GM19372 (cell line): ENCODE measurements around the gene CPNE5.

Experiments used
- ATAC-seq: cut with Tn5 transposase; IDR thresholded peaks from one replicate; pipeline ENCODE4 v1.9.1; 2021; ENCODE audit warnings: mild to moderate bottlenecking, low read depth, moderate library complexity; ENCODE audit not compliant: unreplicated experiment

Gene CPNE5

DNA sequence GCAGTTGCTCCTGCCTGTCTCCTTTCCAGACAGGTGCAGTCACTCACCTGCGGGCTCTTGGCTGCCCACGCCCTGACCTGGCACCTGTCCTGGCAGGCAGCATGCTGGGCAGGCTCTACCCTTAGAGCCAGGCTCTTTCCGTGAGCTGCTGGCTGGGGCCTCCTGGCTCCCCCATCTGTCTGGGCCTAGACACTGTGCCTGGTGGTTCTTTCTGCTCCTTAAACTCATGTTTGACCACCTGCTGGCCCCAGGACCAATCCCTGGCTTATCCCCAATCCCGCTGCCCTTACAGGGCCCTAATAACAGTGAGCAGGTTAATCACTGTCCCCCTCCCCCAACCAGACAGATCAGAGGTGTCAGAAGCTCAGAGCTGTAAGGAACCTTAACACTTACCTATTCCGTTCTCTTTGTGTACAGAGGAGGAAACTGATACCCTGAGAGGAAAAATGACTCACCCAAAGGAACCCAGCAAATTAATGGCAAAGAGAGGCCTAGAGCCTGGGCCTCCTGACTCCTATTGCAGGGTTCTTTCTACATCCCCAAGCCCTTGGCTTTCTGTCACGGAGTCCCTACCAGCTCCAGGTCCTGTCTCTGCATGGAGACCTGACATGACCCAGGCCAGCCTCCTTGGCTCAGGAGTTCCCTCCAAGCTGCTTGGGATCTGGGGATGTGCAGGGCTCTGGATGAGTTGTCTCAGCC is 86.9 kb downstream of the CPNE5 start:
- no peak for ATAC-seq

DNA sequence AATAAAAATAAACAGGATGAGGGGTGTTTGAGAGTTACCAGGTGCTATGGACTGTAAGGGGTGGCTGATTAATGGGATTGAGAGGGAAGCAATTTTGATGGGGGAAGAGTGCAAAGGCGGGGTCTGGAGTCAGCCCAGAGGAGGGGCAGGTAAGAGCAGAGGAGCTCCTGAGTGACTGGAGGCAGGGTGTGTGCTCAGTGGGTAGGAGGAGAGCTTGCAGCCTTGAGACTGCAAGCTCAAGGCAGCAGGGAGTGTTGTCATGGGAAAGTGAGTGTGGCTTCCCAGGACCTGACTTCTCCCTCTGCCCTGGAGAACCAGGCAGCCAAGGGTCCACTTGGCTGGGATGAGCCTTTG is 87.4 kb downstream of the CPNE5 start:
- no peak for ATAC-seq

DNA sequence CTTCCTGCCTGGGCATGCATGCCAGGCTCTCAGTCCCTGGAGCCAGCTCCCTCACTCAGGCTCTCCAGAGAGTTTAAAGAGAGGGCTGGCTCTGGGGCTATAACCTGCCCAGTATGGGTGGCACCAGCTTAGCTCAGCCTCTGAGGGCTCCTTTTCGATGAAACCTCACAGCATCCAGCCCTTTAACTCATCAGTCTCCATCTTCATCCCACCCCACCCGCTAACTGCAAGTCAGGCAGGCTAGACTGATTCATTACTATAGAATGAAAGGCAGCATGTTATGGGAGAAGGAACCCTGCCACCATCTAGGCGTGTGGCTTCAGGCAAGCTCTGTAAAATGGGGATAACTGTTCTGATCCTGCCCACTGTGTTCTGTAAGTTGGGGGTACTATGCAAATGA is 88.2 kb downstream of the CPNE5 start:
- ATAC-seq = no peak

DNA sequence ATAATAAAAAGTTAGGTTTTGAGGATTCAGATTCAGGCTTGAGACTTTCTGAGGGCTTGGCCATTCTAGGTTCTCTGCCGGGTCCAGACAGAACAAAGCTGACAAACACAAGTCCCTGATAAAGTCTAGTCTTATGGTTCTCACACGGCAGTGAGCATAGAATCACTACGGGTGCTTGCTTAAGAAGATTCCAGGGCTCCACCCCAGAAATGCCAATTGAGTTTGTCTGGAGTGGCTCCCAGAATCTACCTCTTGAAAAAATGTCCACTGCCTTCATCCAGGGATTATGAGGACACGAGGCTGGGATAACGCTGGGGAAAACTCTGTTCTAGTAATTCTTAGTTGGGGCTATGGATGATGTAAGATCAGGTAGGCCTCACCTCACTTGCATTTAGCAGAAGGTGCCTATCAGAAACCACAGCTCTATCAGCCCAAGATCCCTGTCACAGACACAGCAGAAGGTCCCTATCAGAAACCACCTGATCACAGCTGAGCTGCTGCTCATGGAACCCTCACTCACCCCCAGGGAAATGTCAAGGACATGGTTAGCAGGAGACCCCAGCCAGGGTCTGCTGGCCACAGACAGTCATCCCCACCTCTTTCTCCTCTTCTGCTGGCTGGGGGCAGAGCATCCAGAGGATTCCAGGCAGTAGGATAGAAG is 89.3 kb downstream of the CPNE5 start:
- ATAC-seq = no peak

DNA sequence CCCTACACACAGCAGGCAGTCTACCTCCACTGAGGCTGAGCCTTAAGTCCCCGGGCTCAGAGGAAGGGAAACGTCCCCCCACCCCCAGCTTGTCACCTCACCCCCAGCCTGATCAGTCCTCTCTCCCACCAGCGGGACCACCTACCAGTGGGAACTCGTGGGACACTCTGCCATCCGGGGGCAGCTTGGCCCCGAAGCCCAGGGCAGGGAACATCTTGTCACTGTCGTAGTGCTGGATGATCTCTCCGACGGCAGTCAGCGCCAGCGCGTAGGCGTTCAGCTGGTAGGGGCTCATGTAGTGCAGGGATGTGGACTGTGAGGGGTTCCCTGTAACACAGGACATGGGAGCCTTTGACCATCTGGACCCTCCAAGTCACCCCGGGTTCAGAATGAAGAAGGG is 93.0 kb downstream of the CPNE5 start:
- ATAC-seq = no peak

DNA sequence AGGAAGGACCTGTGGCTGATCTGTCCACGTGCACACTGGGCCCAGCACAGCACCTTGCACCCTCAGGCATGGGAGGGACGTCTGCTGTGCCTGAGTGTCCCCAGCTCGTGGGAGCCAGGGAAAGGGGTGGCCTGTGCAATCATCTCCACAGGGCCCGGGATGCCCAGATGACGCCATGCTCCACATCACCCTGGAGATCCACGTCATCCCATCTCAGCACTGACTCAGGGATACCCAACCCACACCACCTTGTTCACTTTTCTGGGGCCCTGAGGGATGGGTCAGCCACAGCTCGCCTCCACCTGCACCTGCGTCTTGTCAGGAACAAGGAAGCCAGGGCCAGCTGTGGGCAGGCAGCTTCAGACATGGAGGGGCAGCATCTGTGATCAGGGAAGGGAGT is 93.4 kb downstream of the CPNE5 start:
- no peak for ATAC-seq

DNA sequence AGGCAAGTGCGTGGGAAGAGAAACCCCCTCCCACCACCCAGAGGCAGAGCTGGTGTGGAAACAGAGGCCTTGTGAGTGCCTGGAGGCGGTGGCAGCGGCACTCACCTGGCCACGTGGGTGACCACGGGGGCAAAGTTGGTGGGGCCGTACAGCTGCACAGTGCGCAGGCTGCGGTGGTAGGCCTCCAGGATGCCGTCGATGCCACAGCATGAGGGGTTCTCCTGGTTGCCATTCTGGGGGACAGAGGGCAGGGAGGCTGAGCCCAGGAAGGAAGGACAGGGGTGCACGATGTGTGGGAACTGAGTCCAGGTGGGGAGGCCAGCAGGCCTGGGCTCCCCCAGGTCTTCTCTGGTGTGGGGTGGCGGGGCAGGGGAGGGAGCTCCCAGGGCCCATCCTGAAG is 94.0 kb downstream of the CPNE5 start:
- no peak for ATAC-seq

DNA sequence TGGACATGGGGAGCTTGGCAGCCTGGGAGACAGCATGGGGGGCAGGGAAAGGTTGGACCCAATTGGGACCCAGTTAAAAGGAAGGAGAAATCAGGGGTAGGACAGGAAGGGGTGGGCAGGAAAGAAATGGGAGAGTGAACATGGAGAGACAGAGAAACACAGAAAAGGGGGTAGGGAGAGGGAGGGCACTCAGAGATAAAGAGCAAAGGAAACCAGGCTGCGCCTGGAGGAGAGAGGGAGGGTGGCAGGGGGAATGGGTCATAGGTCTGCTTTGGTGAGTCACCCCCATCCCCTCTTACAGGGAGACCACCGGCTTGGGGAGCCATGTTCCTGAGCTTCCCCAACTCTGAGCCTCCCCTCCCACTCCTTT is 95.0 kb downstream of the CPNE5 start:
- ATAC-seq = no peak

DNA sequence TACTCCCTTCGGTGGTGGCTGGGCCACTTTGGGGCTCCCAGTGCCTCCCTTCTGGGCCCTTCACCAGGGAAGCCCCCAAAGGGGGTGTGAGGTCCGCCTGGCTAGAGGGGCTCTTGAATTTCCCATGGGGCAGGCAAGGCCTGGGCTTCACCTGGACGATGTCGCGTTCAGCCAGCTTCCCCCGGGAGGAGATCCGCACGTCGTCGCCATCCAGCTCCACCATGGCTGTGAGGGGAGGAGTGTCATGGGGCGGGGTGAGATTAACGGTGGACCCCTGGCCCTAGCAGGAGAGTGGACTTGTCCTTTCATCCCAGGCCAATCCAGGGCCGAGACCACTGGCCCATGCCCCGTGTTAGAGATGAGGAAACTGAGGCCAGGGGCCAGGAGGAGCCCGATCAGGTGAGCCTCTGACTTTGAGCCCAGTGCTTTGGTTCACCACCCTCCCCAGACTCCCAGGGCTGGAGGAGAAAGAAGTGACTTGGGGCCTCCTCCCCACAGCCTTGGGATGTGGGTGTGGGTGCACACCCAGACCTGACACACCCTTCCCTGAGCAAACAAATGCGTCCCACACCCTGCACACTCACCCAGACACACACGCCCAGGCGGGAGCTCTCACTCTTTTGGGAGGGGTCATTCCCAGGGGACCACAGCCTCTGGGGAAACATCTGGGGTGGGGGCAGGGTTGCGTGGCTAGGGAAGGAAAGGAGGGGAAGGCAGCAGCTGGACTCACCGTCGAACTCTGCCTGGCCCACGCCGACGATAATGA is 95.5 kb downstream of the CPNE5 start:
- no peak for ATAC-seq

DNA sequence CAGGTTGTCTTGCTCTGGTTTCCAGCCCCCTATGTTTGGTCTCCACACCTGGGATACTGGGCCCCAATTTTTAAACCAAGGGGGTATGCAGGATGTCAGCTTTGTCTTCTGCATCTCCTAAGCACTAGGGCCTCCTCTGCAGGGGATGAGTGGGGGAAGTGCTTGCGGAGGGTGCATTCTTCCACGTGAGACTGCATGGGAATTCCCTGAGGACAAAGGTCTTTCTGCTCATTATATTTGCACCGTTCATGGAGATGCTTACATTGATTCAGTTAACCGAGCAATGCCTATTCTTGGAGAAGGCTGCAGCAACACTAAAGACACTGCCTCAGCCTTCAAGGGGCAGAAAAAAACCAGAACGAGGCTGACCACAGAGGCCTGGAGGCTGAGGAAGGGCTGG is 96.2 kb downstream of the CPNE5 start:
- ATAC-seq = no peak

DNA sequence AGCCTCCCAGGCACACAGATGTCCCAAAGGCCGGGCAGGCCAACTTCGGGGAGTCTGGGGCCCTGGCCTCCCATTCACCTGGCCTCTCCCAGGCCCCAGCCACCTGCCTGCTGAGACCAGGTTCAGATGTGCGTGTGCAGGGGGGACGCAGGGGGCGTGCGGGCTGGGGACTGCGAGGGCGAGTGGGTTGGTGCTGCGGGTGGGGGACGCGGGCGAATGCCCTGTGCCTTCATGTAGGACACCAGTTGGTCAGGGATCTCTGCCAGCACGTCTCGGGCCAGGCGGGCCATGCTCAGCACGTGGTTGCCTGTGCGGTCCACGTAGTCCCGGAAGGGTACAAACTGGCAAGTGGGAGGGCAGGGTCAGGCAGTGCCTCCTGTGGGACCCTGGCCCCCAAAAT is 97.1 kb downstream of the CPNE5 start:
- no peak for ATAC-seq

DNA sequence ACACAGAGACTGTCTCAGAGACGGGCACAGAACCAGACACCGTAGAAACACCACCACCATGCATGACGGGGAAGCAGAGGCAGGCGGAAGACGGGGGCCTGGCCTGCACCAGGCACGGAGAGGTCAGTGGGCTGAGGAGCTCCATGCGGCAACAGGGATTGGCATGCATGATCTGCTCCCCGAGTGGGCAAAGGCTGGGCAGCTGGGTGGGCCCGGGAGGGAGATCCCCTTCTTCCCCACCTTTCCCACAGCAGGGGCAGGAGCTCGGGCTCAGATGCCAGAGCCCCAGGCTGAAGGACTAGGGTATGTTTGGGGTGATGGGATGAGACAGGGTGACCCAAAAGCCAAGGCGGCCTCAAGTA is 98.4 kb downstream of the CPNE5 start:
- ATAC-seq = no peak

DNA sequence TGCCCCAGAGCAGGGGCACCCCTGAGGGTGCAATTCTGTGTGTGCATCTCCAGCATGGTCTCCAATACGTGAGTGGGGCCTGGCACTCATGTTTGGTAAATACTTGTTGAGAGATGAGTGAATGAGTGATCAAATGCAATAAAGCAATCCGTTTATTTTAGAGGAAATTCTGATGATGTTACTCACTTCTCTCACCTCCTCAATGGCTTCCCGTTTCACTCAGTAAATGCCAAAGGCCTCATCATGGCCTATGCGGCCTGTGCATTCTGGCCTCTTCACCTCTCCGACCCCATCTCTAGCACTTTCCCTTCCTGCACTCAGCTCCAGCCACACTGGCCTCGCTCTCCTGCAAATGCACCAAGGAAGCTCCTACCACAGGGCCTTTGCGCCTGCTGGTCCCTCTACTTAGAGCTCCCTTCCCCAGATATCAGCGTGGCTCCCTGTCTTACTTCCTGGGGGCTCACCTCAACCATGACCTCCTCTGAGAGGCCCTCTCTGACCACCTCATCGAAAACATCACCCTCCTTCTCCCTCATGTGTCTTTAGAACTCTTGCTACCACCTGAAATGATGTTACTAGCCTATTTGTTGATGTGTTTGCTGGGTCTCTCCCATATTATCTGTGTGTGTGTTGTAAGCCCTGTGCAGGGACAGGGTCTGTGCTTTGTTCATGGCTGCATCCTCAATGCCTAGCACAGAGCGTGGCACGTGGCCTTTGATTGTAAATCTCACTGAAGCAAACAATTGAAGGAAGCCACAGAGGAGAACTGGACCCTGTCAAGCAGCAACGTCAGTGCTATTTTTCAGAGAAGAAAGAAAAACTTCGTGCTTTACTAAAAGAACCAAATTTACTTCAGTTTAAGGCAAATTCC is 99.1 kb downstream of the CPNE5 start:
- ATAC-seq = no peak

DNA sequence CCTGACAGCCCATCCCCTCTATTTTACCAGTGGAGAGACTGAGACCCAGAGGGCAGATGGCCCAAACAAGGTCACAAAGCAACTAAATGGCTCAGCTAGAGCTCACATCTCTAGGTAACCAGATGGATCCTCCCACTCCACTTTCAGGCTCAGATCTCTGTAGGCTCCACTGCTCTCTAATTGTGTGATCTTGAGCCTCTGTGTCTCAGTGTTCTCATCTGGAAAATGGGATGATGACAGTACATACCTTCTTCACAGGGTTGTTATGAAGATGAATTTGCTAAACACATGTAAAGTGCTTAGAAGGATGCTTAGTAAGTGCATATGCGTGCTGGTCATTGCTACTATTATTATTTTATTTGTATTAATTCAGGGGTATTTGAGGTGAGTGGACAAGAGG is 101.1 kb downstream of the CPNE5 start:
- ATAC-seq = no peak

DNA sequence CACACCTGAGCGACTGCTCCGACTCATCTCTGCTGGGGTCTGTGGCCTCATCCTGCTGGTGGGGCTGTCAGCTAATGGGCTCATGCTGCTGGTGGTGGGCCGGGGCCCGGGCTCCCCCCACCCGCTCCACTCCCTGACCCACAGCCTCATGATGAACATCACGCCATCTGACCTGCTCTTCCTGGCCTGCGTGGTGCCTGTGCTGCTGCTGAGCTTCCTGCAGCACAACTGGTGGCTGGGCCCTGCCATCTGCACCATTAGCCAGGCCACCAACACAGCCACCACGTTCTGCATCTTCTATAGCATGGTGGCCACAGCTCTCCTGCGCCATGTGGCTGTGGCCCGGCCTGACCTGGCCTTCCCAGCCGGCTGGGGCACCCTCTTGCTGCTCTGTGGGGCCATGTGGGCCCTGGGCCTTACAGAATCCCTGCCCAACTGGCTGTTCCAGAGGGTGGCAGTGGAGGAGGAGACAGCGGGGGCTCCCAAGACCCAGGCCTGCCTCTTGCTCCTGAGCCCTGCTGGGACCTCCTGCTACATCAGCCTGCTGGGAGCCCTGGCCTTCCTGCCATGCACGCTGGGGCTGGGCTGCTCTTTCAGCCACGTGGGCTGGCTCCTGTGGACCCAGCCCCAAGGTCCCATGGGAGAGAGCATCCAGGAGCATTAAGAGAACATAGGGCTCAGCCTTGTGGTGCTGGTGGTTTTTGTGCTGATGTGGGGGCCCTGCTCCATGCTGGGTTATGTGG is 102.0 kb downstream of the CPNE5 start:
- no peak for ATAC-seq

DNA sequence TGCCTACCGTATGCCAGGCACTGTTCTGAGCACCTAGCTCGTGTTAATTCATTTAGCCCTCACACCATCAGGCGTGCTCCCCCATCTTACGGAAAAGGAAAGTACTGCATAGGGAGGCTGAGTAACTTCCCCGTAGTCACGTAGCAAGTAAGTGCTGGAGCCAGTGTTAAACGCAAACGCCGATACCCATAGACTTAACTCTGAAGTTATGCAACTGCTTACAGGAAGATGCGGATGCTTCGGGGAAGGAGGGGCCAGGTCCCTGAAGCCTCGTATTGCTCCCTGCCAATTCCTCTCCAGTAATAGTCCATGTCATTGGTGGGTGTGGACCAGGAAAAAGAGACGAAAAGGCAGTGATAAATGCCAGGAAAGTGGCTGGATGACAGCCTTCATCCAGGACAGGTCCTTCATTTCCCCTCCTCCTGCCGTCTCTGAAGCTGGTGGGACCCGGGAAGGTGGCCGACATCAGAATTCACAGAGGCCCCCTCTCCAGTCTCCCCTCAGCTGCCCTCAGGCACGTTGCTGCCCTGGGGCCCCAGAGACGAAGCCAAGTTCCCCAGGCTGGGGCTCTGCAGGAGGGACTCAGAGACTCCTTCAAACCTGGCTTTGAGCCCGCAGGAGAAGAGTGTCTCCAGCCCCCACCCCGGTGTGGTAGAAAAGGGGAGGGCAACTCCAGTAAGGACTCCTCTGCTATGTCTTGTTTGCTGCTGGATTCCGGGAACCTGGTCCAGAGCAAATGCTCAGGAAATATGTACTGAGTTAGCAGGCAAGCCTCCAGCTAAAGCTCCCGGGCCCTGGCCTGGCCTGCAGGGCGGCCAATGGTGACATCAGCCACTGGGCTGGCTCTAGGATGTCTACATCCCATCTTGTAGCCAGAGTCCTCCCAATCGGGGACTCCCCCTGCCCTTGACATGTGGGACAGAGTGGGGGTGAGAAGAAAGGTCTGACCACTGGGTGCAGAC is 103.9 kb downstream of the CPNE5 start:
- ATAC-seq = no peak

DNA sequence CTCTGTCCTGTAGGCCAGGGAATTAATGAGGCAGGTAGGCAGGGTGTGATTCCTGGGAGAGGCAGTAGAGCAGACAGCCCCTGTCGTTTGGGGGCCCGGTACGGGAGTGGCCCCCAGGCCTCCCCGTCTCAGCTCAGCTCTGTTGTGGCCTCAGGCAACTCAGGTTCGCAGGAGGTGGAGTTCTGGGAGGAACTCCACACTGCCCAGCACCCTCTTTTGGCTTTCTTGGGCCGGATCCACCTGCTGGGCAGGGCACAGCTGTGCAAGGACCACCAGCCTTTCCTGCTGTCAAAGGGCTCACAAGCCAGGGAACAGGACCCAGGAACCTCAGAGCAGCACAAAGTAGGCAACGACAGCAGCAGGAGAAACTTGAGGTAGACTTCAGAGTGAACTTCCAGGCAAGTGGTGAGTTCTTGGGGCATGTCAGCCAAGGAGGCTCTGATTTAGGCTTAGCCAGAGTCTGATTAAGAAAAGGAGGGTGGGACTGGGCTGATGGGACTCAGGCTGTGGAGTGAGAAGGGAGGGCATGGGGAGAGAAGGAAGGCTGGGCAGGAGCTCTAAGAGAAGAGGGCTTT is 104.7 kb downstream of the CPNE5 start:
- ATAC-seq = no peak

DNA sequence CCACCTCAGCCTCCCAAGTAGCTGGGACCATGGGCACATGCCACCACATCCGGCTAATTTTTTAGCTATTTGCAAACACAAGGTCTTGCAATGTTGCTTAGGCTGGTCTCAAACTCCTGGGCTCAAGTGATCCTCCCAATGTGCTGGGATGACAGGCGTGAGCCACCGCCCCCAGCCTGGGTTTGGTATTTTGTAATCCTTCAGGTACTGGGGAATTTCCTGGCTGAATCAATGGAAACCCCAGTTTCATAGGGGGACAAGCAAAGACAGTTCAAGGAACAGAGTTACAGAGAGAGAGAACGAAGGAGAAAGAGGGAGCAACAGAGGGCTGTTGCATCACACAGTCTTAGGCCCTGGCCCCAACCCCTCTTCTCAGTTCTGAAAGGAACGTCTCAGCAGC is 105.9 kb downstream of the CPNE5 start:
- no peak for ATAC-seq
